Glutamatergic neuron (in vitro differentiated cells): ENCODE measurements around the gene SPAG6. TPM values are rescaled to one million over a fixed set of nuclear protein-coding genes. Genes with fewer than 3 reads are reported as not detected.
"Not testable (repeated sequence)": the region's sequence is repeated elsewhere in the genome, so short reads cannot be mapped to it uniquely, and the experiment has no call there.

Source experiments
- DNase-seq: peaks from one replicate; pipeline ENCODE4 v3.0.0; 2022
- H3K27ac Mint-ChIP-seq: one replicate; pipeline ENCODE4 v1.8.0; 2020; ENCODE audit warnings: mild to moderate bottlenecking, mixed read lengths, inconsistent platforms; ENCODE audit not compliant: unreplicated experiment
- H3K27me3 Mint-ChIP-seq: one replicate; pipeline ENCODE4 v1.8.0; 2020; ENCODE audit warnings: mild to moderate bottlenecking, moderate library complexity, mixed read lengths, inconsistent platforms; ENCODE audit not compliant: unreplicated experiment
- H3K36me3 Mint-ChIP-seq: one replicate; pipeline ENCODE4 v1.8.0; 2020; ENCODE audit warnings: mild to moderate bottlenecking, mixed read lengths, inconsistent platforms; ENCODE audit not compliant: unreplicated experiment
- H3K4me1 Mint-ChIP-seq: one replicate; pipeline ENCODE4 v1.8.0; 2020; ENCODE audit warnings: mild to moderate bottlenecking, low read depth, mixed read lengths, inconsistent platforms; ENCODE audit not compliant: unreplicated experiment
- H3K4me3 Mint-ChIP-seq: one replicate; pipeline ENCODE4 v1.8.0; 2020; ENCODE audit warnings: mild to moderate bottlenecking, mixed read lengths, inconsistent platforms; ENCODE audit not compliant: unreplicated experiment
- H3K9me3 Mint-ChIP-seq: one replicate; pipeline ENCODE4 v1.8.0; 2020; ENCODE audit warnings: mild to moderate bottlenecking, moderate library complexity, mixed read lengths, inconsistent platforms; ENCODE audit not compliant: unreplicated experiment
- total RNA-seq: library from RNA; stranded (reverse); fragmentation: NEBNext Ultra II Directional; extraction: Animal tissue kit (Norgen Biotek cat#: 25700); gene quantifications from one replicate; pipeline ENCODE4 v1.2.1, GENCODE V29; 2021; ENCODE audit not compliant: unreplicated experiment
- TF ChIP-seq, protein P1 (sequence below): fragments of 200-600 bp; sonication (generic); IDR thresholded peaks from one replicate; pipeline ENCODE4 v1.5.0; 2021; ENCODE audit not compliant: partially characterized antibody, unreplicated experiment

SPAG6 gene
- total RNA-seq, 1 donor from 2014 or later, result not detected

DNA sequence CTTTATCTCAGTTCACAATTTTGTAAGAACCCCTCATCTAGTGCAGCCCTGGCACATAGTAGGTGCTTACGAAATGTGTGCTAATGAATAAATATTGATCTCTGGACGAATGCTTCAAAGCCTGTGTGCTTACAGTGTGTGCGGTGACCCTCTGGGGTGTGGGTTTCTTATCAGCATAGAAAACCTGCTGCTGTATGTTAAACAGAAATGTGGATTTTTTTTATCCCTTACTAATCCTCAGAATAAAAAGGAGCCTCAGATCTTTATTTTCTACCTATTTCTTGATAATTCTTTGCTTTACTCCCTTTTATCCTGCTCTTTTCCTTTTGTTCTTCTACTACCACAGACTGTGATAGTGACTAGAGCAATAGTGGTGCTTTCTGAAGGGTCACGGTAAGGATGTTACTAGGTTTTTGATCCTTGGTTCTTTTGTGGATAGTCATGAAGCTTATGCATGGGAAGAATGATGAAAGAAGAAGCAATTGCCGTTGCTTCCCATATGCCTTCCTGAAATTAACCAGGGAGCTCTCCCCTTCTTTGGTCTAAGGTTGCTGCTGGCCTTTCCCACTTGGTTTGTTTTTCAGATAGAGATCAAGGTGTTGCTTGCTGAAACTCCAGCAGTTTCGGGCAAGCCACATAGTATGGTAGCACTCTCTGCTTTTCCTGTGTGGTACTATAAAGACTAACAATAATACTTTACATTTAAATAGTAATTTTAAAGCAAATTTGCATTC, 44.7 kb downstream of the SPAG6 start:
- peaks cover 1% of the 10 kb centered on the region for H3K27me3 Mint-ChIP-seq
- H3K9me3 Mint-ChIP-seq, result no peaks in the 10 kb centered on the region
- H3K36me3 Mint-ChIP-seq, result no peaks in the 10 kb centered on the region
- TF ChIP-seq, protein P1, sequence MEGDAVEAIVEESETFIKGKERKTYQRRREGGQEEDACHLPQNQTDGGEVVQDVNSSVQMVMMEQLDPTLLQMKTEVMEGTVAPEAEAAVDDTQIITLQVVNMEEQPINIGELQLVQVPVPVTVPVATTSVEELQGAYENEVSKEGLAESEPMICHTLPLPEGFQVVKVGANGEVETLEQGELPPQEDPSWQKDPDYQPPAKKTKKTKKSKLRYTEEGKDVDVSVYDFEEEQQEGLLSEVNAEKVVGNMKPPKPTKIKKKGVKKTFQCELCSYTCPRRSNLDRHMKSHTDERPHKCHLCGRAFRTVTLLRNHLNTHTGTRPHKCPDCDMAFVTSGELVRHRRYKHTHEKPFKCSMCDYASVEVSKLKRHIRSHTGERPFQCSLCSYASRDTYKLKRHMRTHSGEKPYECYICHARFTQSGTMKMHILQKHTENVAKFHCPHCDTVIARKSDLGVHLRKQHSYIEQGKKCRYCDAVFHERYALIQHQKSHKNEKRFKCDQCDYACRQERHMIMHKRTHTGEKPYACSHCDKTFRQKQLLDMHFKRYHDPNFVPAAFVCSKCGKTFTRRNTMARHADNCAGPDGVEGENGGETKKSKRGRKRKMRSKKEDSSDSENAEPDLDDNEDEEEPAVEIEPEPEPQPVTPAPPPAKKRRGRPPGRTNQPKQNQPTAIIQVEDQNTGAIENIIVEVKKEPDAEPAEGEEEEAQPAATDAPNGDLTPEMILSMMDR, result no peak
- no peak overlapping the region for H3K27ac Mint-ChIP-seq
- H3K4me3 Mint-ChIP-seq, result no peak overlapping the region
- DNase-seq, result no peak
- no peaks in the 10 kb centered on the region for H3K4me1 Mint-ChIP-seq

DNA sequence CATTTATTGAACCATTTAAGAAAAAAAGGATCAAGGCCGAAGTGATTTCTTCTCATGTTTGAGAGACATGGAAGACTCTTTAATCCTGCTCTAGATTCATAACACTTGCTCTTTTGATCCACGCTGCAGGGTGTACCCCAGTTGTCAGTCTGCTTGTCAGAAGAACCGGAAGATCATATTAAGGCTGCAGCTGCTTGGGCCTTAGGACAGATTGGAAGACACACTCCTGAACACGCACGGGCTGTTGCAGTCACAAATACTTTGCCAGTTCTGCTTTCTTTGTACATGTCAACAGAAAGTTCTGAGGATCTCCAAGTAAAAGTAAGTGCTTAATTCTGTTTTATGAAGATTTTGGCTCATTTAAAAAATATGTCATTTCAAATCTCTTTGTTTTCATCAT, 46.3 kb downstream of the SPAG6 start:
- Mint-ChIP-seq H3K27ac (no peak overlapping the region), H3K27me3 (peaks cover 1% of the 10 kb centered on the region), H3K9me3 (no peaks in the 10 kb centered on the region), H3K4me3 (no peak overlapping the region), H3K4me1 (no peaks in the 10 kb centered on the region), H3K36me3 (no peaks in the 10 kb centered on the region)
- TF ChIP-seq, protein P1, result no peak
- no peak for DNase-seq

DNA sequence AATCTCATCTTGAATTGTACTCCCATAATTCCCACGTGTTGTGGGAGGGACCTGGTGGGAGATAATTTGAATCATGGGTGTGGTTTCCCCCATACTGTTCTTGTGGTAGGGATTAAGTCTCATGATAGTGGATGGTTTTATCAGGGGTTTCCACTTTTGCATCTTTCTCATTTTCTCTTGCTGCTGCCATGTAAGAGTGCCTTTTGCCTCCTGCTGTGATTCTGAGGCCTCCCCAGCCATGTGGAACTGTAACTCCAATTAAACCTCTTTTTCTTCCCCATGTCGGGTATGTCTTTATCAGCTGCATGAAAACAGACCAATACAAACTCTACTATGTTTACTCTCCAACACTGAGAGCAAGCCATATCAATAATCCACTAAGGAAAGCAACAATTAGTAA, 50.9 kb downstream of the SPAG6 start:
- H3K27me3 Mint-ChIP-seq, H3K4me3 Mint-ChIP-seq, H3K36me3 Mint-ChIP-seq, H3K27ac Mint-ChIP-seq, H3K9me3 Mint-ChIP-seq, H3K4me1 Mint-ChIP-seq, DNase-seq: not testable (repeated sequence)

DNA sequence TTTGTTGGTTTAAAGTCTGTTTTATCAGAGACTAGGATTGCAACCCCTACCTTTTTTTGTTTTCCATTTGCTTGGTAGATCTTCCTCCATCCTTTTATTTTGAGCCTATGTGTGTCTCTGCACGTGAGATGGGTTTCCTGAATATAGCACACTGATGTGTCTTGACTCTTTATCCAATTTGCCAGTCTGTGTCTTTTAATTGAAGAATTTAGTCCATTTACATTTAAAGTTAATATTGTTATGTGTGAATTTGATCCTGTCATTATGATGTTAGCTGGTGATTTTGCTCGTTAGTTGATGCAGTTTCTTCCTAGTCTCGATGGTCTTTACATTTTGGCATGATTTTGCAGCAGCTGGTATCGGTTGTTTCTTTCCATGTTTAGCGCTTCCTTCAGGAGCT, 61.6 kb downstream of the SPAG6 start:
- not testable (repeated sequence) for H3K27me3 Mint-ChIP-seq, H3K4me3 Mint-ChIP-seq, H3K27ac Mint-ChIP-seq, H3K9me3 Mint-ChIP-seq, H3K36me3 Mint-ChIP-seq, H3K4me1 Mint-ChIP-seq, DNase-seq

DNA sequence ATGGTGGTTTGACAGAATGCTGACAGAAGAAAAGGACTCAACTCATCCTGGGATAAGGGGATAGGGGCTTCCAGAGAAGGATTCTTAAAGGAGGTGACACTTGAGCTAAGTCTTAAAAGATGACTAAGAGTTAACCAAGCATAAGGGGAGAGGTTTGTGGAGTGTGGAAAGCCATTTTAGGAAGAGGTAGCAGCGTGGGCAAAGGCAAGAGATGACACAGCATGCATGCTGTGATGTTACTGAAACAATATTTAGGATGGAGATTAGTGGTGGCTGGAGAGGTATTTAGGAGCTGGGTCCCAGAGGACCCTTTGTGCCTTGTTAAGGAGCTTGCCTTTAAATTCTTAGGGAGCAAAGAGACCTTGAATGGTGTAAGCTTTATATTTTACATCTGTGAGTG, 65.1 kb downstream of the SPAG6 start:
- Mint-ChIP-seq H3K36me3 (no peaks in the 10 kb centered on the region), H3K27me3 (no peaks in the 10 kb centered on the region), H3K27ac (no peak overlapping the region), H3K9me3 (peaks cover 1% of the 10 kb centered on the region), H3K4me3 (no peak overlapping the region), H3K4me1 (no peaks in the 10 kb centered on the region)
- TF ChIP-seq, protein P1, result no peak
- DNase-seq, result no peak

DNA sequence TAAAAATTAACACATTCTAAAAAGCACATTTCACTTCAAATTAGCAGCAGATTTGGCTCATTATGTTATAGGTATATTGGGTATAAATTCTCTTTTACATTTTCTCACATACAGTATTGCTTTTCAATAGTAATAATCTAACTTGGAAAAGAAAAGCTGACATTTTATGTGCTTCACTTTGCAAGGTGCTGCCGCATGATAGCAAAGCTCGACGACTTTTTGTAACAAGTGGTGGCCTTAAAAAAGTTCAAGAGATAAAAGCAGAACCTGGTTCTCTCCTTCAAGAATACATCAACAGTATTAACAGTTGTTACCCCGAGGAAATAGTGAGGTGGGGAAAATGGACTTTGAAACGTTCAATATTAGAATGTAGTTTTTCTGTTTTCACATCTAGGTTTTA, 65.5 kb downstream of the SPAG6 start:
- no peak overlapping the region for H3K27ac Mint-ChIP-seq
- peaks cover 1% of the 10 kb centered on the region for H3K9me3 Mint-ChIP-seq
- TF ChIP-seq, protein P1, result no peak
- H3K36me3 Mint-ChIP-seq, result no peaks in the 10 kb centered on the region
- no peak overlapping the region for H3K4me3 Mint-ChIP-seq
- DNase-seq, result no peak
- H3K4me1 Mint-ChIP-seq, result no peaks in the 10 kb centered on the region
- no peaks in the 10 kb centered on the region for H3K27me3 Mint-ChIP-seq
